NCI-H1436 treated with DMSO at 0.1 percent for 48 hours (cell line): ENCODE results near the gene TXNRD1.
"Not testable (repeated sequence)": the region's sequence is repeated elsewhere in the genome, so short reads cannot be mapped to it uniquely, and the experiment has no call there.

Experiments
- DNase-seq: peaks from one replicate; lab custom pipeline; 2025; lab: John Stamatoyannopoulos, UW

TXNRD1 gene

GRCh38 chr12:104323899-104324298 is 108.3 kb downstream of the TXNRD1 start:
- DNase-seq, result no peak

- not testable (repeated sequence) for DNase-seq
These were observed 112.7 kb downstream of the TXNRD1 start for GRCh38 chr12:104328278-104328677.

- DNase-seq, result no peak
These were observed 113.2 kb downstream of the TXNRD1 start for GRCh38 chr12:104328790-104329189.

DNA sequence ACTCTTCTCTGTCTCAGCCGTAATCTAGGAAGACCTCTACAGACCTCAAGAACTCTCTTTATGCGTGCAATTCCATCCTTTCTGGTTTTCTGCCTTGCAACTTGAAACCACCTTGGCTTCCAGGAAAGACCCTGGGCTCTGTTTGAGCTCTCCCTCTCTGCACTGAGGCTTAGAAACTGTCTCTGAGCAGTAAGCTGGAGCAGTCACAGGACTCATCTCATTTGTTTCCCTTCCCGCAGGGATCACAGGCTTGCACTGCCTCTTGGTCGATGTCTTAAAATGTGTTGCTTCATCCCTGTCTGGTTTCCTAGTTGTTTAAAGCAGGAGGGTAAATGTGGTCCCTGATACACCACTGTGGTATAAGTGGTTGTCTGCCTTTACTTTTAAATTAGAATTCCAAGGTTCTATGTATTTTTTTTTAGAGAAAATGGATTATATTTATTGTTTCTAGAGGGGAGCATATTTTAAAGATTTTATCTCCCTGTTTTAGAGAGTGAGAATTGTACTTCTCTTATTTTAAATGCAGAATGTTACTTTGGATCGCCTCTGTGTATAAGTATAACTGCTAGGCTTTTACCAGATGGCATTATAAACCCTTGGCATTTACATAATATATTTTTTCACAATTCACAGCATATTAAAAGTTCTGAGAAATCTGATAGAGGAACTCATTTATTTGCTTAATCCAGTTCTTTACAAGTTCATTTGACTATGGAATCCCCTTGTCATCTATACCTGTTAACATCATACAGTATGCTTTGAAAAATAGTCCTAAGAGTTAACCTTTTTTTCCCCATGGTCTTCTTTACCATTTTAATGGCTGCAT is 114.3 kb downstream of the TXNRD1 start:
- DNase-seq, result no peak

DNA sequence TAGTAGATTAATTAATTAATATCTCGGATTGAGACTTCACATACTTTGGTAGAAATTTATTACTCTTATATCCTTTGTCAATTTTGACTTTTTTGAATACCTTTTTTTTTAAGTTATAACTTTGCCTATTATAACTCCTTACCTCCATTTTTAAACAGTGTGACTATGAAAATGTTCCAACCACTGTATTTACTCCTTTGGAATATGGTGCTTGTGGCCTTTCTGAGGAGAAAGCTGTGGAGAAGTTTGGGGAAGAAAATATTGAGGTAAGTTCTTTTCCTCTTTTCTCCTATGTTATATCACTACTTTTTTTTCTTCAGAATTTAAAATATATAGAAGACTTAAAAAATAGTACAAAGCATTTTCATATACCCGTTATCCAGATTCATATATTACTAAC is 115.8 kb downstream of the TXNRD1 start:
- DNase-seq, result no peak

DNA sequence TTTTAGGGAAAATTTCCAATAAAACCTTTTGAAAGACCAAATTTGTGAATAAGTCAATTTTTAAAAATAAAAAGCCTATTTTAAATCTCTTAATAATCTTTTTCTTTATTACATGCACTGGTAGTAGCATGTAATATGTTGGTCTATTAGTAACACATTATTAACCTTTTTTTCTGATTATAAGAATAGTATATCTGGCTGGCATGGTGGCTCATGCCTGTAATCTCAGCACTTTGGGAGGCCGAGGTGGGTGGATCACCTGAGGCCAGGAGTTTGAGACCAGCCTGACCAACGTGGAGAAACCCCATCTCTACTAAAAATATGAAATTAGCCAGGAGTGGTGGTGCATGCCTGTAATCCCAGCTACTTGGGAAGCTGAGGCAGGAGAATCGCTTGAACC is 116.7 kb downstream of the TXNRD1 start:
- DNase-seq, result not testable (repeated sequence)

GRCh38 chr12:104333692-104334255 is 118.2 kb downstream of the TXNRD1 start:
- DNase-seq, result no peak

DNA sequence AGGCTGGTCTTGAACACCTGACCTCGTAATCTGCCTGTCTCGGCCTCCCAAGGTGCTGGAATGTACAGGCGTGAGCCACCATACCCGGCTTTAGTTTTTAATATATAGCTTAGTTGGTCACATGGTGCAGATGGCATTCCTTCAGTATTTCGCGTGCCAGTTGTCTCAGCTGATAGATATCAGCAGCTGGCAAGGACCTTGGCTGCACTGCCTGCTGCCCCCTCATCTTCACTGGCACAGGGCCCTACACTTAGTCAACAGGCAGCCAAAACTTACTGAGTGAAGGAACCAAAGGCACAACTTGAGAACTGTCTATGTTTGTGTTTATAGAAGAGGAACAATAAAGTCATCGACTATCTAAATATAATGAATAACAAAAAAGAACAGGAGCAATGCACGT is 119.0 kb downstream of the TXNRD1 start:
- no peak for DNase-seq

- DNase-seq, result no peak
These were observed 120.5 kb downstream of the TXNRD1 start for GRCh38 chr12:104336115-104336514.

DNA sequence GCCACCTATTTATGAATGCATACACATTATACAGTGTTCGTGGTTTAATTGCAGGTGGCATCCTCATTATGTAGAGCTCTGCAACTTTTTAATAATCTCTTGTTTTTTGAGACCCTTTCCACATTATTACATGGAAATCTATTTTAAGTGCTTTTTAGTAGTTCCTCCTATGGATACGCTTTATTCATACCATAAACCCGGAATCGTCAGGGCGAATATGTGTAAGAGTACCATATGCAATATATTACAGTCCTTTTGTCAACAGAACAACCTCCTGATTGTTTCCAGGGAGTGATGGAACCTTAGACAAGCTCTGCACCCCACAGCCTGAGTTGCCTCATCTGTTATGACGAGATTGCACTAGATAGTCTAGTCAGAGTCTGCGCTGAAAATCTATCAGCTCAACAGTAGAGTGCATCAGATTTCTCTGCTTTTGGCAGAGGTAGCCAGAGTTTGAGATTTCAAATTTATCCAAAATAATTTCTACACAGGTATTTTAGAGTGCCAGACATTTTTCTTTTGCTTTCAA is 121.5 kb downstream of the TXNRD1 start:
- DNase-seq, result no peak

- no peak for DNase-seq
These were observed 124.1 kb downstream of the TXNRD1 start for GRCh38 chr12:104339663-104340062.

- DNase-seq, result no peak
These were observed 124.6 kb downstream of the TXNRD1 start for GRCh38 chr12:104340177-104340576.

GRCh38 chr12:104340925-104341611 is 125.5 kb downstream of the TXNRD1 start:
- DNase-seq, result no peak

- no peak for DNase-seq
These were observed 126.6 kb downstream of the TXNRD1 start for GRCh38 chr12:104342147-104342546.

DNA sequence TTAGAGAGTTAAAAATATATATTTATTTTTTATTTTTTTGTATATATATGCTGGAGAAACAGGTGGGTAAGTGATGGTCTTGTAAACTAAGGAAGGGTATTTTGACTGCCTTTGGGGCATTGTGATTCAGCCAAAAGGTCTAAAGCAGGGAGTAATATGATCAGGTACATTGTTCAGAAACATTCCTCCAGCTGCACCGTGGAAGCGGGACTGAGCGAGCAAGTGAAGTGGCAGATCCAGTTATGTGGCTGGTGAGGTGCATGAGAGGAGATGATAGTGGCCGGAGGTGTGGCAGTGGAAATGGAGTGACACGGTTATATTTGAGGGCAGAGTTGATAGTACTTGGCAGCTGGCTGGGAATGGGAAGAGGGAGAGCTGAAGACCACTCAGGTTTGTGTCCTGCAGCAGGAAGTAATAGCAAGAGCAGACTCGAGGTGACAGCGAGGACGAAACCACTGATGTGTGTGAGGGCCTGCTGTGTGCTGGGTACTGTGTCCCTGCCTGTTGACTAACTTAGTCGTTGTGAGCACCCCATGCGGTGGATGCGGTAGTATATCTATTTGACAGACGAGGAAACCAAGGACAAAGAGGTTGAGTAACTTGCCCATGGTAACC is 127.2 kb downstream of the TXNRD1 start:
- no peak for DNase-seq

DNA sequence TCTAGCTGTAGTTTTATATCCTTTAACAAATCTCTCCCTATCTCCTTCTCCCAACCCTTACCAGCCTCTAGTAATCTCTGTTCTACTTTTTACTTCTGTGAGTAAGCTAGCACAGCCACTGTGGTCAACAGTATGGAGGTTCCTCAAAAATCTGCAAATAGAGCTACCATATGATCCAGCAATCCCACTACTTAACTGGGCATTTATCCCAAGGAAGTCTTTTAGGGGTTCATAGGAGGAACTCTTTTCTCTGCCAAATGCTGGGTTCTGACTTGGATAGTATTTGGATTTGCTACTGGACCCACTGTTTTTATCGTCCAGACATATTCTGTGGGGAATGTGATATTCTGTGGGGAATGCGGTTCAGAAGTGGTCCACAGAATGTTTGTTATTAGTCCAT is 129.1 kb downstream of the TXNRD1 start:
- DNase-seq, result no peak

GRCh38 chr12:104345234-104346066 is 129.9 kb downstream of the TXNRD1 start:
- no peak for DNase-seq

- no peak for DNase-seq
These were observed 131.9 kb downstream of the TXNRD1 start for GRCh38 chr12:104347374-104348075.

- DNase-seq, result no peak
These were observed 132.9 kb downstream of the TXNRD1 start for GRCh38 chr12:104348283-104348993.

GRCh38 chr12:104348994-104349494 is 133.5 kb downstream of the TXNRD1 start:
- DNase-seq, result no peak
